Activated B cell treated with CpG ODN at 0.5 μM for 24 hours (primary cell): ENCODE measurements around the gene RBM26. TPM values are rescaled to one million over a fixed set of nuclear protein-coding genes. Genes with fewer than 3 reads are reported as not detected.

Source experiments
- ATAC-seq: fragments of 200-7000 bp; cut with Tn5 transposase; one replicate; pipeline ENCODE4 v1.10.0; 2021; ENCODE audit warnings: low read depth, mild to moderate bottlenecking, moderate library complexity
- CTCF ChIA-PET: fragments of 350-600 bp; sonication (Branson Sonifier 250); formaldehyde crosslinking; loops from one replicate; lab custom pipeline; 2021; ENCODE audit warnings: antibody characterized with exemption; lab: Charles Lee
- POLR2A ChIA-PET: fragments of 350-600 bp; sonication (Branson Sonifier 250); formaldehyde crosslinking; loops from one replicate; lab custom pipeline; 2021; ENCODE audit warnings: antibody characterized with exemption; lab: Charles Lee
- DNase-seq: peaks from one replicate; pipeline ENCODE4 v3.0.0; 2022
- H3K27ac Mint-ChIP-seq: one replicate; pipeline ENCODE4 v1.8.0; 2020; ENCODE audit warnings: mixed read lengths
- H3K27me3 Mint-ChIP-seq: one replicate; pipeline ENCODE4 v1.8.0; 2021; ENCODE audit warnings: mixed read lengths
- H3K36me3 Mint-ChIP-seq: one replicate; pipeline ENCODE4 v1.8.0; 2021; ENCODE audit warnings: low read depth, mixed read lengths
- H3K4me1 Mint-ChIP-seq: one replicate; pipeline ENCODE4 v1.8.0; 2021; ENCODE audit warnings: mixed read lengths
- H3K4me3 Mint-ChIP-seq: one replicate; pipeline ENCODE4 v1.8.0; 2020; ENCODE audit warnings: mild to moderate bottlenecking, mixed read lengths
- H3K9me3 Mint-ChIP-seq: one replicate; pipeline ENCODE4 v1.8.0; 2020; ENCODE audit warnings: mixed read lengths
- CTCF ChIP-seq: fragments of 200-600 bp; IDR thresholded peaks from one replicate; pipeline ENCODE4 v1.8.0; 2022; ENCODE audit warnings: antibody characterized with exemption, mild to moderate bottlenecking
- intact Hi-C: fragments of 100-400 bp; cut with micrococcal nuclease; formaldehyde crosslinking; loops from one replicate; pipeline ENCODE4 v1.15.1; 2024
- total RNA-seq: library from RNA; stranded (reverse); gene quantifications from 2 replicates; pipeline ENCODE4 v1.2.3, GENCODE V29; 2022

Gene RBM26
- total RNA-seq, 1 donor from 2014 or later: 92.9 TPM

DNA sequence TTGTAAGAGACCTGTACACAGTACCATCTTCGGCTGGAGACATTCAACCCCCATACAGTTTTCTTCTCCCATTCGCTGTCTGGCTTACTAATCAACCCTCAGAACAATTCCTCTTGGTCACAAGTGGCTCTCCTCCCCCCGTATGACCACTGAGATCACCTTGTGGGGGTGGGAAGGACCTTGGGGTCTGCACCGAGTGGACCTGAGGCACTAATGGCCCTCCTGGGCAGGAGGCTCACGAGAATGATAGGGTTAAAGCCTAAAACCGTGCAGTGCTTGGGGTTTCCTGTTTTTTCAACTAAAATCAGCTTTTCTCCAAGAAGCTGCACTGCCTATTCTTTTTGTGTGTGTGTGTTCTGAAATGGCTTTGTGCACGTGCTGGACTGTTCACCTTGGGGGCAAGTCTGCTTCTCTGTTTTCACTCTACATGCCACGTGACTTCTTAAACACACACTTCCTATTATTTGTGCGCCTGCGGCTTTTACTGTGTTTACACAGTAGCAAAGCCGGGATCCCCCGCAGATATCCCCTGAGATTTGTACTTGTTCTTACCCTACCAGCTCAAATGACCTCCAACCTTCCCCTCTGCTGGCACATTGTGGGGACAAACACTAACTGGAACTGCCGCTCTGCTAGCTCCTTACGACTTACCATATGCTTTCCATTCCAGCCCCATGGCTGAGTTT lies 12.3 kb downstream of the RBM26 start:
- intact Hi-C loops: loop anchor here (1.0 to 10.0 kb wide), 7 partner anchors 8 to 1259 kb away; partner anchors contain the start of genes OBI1 and RBM26
- H3K9me3 Mint-ChIP-seq: peaks cover 10% of the 10 kb centered on the region
- ATAC-seq: peak; percentile 93
- peaks cover 65% of the 10 kb centered on the region for H3K4me1 Mint-ChIP-seq
- no peaks in the 10 kb centered on the region for H3K27me3 Mint-ChIP-seq
- ChIA-PET CTCF (interaction anchor here (0.6 to 1.3 kb wide), 3 partner anchors 9 to 30 kb away, joined by 3 to 4 read pairs (median 3); no protein-coding TSS in a partner anchor), POLR2A (interaction anchor here (1.0 to 4.3 kb wide), 2 partner anchors 8 to 12 kb away, joined by 3 to 29 read pairs; partner anchors contain the start of gene RBM26)
- peak; percentile 47 for DNase-seq
- no peak for TF ChIP-seq CTCF
- H3K4me3 Mint-ChIP-seq: peak overlapping the region; percentile 65
- H3K27ac Mint-ChIP-seq: peak overlapping the region; percentile 85
- peaks cover 39% of the 10 kb centered on the region for H3K36me3 Mint-ChIP-seq

GRCh38 chr13:79392882-79393563 lies 13.0 kb downstream of the RBM26 start:
- CTCF ChIA-PET: interaction anchor here (1.3 to 2.3 kb wide), 2 partner anchors 10 to 29 kb away, joined by 4 to 8 read pairs; no protein-coding TSS in a partner anchor
- ATAC-seq: no peak
- Mint-ChIP-seq H3K9me3 (peaks cover 10% of the 10 kb centered on the region), H3K4me3 (peak overlapping the region; percentile 65), H3K27ac (peak overlapping the region; percentile 85), H3K27me3 (no peaks in the 10 kb centered on the region), H3K36me3 (peaks cover 37% of the 10 kb centered on the region), H3K4me1 (peaks cover 67% of the 10 kb centered on the region)
- TF ChIP-seq CTCF: no peak
- intact Hi-C loops: loop anchor here (1.0 to 10.0 kb wide), 6 partner anchors 8 to 1258 kb away; partner anchors contain the start of gene OBI1
- no peak for DNase-seq
- POLR2A ChIA-PET: interaction anchor here (0.7 to 4.3 kb wide), 2 partner anchors 13 to 17 kb away, joined by 6 to 29 read pairs; partner anchors contain the start of gene RBM26

DNA sequence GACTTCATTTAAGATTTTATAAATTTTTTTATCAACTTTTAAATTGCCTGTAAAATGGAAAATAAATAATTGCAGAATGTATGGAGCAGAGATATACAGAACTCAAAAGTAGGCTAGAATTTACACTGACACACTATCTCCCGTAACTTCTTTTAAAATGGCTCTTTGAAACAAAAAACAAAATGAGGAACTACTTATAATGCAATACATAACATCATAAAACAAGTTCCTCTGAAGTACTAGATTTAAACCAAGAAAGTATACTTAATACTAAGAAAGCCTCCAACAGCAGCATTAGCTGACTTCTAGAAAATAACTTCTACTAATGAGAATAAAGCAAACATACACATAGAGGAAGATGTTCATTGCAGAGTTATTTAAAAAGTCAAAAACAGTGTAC lies 17.0 kb downstream of the RBM26 start:
- Mint-ChIP-seq H3K4me1 (peaks cover 77% of the 10 kb centered on the region), H3K9me3 (no peaks in the 10 kb centered on the region), H3K4me3 (peak overlapping the region; percentile 52), H3K27ac (peak overlapping the region; percentile 68), H3K36me3 (peaks cover 13% of the 10 kb centered on the region), H3K27me3 (no peaks in the 10 kb centered on the region)
- DNase-seq: no peak
- no peak for ATAC-seq
- intact Hi-C loops: loop anchor here (10.0 kb wide), 1 partner anchor 54 kb away; no protein-coding TSS in a partner anchor
- ChIA-PET POLR2A (no interaction called here), CTCF (no interaction called here)
- TF ChIP-seq CTCF: no peak

DNA sequence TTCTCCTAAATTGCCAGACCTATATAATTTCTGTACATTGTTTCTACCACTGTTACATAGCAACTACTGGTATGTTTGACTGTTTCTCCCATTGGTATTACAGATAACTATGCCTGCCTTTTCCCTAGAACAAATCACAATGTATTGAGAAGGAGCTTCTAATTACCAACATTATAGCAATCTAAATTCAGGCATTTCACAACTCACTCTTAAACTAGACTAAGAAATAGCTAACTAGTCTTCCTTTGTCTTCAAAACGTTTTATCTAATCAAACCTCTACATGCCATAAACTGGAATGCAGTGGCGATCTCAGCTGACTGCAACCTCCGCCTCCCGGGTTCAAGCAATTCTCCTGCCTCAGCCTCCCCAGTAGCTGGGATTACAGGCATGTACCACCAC lies 18.2 kb downstream of the RBM26 start:
- Mint-ChIP-seq H3K4me1 (peaks cover 77% of the 10 kb centered on the region), H3K36me3 (peaks cover 17% of the 10 kb centered on the region), H3K9me3 (no peaks in the 10 kb centered on the region), H3K27me3 (no peaks in the 10 kb centered on the region), H3K4me3 (no peak overlapping the region), H3K27ac (peak overlapping the region; percentile 18)
- intact Hi-C loops: loop anchor here (10.0 kb wide), 1 partner anchor 53 kb away; no protein-coding TSS in a partner anchor
- ATAC-seq (no peak), DNase-seq (no peak)
- TF ChIP-seq CTCF: no peak
- ChIA-PET POLR2A (interaction anchor here (0.9 to 1.4 kb wide), 2 partner anchors 11 to 18 kb away, joined by 3 to 9 read pairs; partner anchors contain the start of gene RBM26), CTCF (interaction anchor here (1.1 kb wide), 1 partner anchor 14 kb away, joined by 5 read pairs; no protein-coding TSS in a partner anchor)
